Epithelial cell of proximal tubule (primary cell): Measurements from ENCODE around the gene CASP8AP2. TPM values are rescaled to one million over a fixed set of nuclear protein-coding genes. Genes with fewer than 3 reads are reported as not detected.
"Not testable (repeated sequence)": the region's sequence is repeated elsewhere in the genome, so short reads cannot be mapped to it uniquely, and the experiment has no call there.

Experiments used
- DNase-seq: peaks from one replicate; pipeline ENCODE4 v3.0.0-alpha.2; 2011; ENCODE audit warnings: low read depth
- H3K4me3 ChIP-seq: 2 replicates; pipeline ENCODE4 v1.5.1; 2011; ENCODE audit warnings: low read depth, mild to moderate bottlenecking, low read length
- total RNA-seq: library from RNA; depleted of rRNA; stranded (reverse); fragments of >200 nt; gene quantifications from 2 replicates; pipeline ENCODE4 v1.2.3, GENCODE V29; 2015
- TF ChIP-seq, protein P1 (sequence below): conservative IDR thresholded peaks from 2 replicates; pipeline ENCODE4 v1.5.1; 2012; ENCODE audit warnings: low read depth, mild to moderate bottlenecking, low read length

Gene CASP8AP2
- total RNA-seq, 1 donor from 2014 or later = 12.5 TPM

DNA sequence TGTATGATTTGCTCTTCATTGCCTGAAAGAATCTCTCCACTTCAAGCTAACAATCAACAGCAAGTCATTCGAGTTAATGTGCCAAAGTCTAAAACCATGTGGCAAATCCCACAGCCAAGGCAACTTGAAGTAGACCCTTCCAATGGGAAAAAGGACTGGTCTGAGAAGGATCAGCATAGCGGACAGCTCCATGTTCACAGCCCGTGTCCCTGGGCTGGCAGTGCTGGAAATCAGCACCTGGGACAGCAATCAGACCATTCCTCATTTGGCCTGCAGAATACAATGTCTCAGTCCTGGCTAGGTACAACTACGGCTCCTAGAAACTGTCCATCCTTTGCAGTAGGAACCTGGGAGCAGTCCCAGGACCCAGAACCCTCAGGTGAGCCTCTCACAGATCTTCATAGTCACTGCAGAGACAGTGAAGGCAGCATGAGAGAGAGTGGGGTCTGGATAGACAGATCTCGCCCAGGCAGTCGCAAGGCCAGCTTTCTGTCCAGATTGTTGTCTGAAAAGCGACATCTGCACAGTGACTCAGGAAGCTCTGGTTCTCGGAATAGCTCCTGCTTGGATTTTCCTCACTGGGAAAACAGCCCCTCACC is 65.7 kb downstream of the CASP8AP2 start:
- no peak overlapping the region for H3K4me3 ChIP-seq
- no peak for DNase-seq
- TF ChIP-seq, protein P1, sequence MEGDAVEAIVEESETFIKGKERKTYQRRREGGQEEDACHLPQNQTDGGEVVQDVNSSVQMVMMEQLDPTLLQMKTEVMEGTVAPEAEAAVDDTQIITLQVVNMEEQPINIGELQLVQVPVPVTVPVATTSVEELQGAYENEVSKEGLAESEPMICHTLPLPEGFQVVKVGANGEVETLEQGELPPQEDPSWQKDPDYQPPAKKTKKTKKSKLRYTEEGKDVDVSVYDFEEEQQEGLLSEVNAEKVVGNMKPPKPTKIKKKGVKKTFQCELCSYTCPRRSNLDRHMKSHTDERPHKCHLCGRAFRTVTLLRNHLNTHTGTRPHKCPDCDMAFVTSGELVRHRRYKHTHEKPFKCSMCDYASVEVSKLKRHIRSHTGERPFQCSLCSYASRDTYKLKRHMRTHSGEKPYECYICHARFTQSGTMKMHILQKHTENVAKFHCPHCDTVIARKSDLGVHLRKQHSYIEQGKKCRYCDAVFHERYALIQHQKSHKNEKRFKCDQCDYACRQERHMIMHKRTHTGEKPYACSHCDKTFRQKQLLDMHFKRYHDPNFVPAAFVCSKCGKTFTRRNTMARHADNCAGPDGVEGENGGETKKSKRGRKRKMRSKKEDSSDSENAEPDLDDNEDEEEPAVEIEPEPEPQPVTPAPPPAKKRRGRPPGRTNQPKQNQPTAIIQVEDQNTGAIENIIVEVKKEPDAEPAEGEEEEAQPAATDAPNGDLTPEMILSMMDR = no peak

DNA sequence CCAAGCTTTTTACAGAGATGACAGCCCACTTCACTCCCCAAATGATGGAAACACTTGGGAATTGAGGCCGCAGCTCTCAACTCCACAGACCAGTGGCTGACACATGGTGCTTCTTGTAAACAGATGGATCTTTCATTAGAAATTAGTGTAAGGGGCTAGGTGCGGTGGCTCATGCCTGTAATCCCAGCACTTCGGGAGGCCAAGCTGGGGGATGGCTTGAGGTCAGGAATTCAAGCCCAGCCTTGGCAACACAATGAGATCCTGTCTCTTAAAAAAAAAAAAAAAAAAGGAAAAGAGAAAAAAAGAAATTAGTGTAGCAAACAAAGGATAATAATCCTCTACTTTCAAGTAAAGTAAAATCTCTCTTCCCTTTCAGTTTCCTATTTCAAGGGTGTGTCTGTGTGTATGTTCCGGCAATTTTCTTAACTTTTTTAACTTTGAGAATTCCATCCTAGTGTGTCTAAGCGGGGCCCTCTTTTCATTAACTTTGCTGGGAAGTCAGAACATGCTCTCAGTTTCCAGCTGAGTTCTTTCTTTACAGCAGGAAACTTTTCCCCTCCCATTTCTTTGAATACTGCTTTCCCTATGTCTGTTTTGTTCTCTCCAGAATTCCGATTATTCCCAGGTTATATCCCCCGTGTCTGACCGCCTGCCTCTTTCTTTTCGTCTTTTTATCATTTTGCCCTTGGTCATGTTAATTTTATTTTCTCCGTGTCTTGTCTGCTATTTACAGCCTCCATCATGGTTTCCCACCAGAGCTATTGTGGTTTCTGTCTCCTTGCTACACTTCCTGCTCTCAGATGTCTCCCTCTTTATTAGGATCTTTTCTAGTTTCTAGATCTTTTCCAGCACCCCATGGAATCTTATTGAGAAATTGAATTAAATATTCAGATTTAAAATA is 80.6 kb downstream of the CASP8AP2 start:
- H3K4me3 ChIP-seq, DNase-seq: not testable (repeated sequence)

DNA sequence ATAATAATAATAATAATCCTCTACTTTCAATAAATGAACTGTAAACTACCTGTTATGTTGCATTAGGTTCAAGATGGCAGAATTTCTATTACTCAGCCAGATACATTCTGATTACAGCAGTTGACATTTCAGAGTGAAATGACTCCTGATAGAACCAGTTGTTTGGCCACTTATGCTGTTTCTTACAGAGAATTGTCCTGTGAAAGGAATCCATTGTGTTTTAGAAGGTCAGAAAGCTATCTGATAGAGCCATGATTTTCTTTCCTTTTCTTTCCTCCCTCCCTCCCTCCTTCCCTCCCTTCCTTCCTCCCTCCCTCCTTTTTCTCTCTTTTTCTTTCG is 81.2 kb downstream of the CASP8AP2 start:
- H3K4me3 ChIP-seq = no peak overlapping the region
- DNase-seq = no peak
- TF ChIP-seq, protein P1 = no peak

DNA sequence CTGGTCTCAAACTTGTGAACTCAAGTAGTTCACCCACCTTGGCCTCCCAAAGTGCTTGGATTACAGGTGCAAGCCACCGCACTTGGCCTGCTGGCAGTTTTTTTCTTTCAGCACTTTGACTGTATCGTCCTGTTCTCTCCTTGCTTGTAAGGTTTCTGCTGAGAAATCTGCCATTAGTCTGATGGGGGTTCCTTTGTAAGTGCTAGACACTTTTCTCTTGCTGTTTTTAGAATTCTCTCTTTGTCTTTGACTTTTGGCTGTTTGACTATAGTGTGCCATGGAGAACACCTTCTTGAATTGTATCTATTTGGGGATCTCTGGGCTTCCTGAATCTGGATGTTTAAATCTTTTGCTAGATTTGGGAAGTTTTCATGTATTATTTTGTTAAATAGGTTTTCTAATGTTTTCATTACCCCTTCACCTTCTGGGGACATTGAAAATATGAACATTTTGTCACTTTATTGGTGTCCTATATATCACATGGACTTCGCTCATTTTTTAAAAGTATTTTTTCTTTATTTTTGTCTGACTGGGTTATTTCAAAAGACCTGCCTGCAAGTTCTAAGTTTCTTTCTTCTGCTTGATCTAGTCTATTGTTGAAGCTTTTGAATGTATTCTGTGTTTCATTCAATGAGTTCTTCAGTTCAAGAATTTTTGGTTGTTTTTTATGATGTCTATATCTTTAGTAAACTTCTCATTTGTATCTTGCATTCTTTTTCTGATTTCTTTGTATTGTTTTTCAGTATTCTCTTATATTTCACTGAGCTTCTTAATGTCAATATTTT is 86.6 kb downstream of the CASP8AP2 start:
- no peak for DNase-seq
- H3K4me3 ChIP-seq = no peak overlapping the region
- TF ChIP-seq, protein P1 = no peak

DNA sequence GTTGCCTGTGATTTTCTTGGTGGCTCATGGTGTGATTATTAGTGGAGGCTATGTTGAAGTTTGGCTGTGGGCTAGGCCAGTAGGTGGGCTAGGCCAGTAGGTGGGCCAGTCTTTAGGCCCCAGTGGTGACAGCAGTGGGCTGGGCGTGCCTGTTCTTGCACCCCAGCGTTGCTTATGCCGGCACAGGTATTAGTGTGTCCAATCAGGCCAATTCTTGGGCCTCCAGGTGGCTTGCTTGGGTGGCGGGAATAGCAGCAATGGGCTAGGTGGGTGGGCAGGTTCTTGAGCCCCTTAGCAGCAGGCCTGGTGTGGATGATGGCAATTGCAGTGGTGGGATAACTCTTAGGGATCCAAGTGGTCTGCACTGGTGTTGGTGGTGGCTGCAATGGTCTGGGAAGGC is 87.5 kb downstream of the CASP8AP2 start:
- no peak for DNase-seq
- TF ChIP-seq, protein P1 = no peak
- no peak overlapping the region for H3K4me3 ChIP-seq

DNA sequence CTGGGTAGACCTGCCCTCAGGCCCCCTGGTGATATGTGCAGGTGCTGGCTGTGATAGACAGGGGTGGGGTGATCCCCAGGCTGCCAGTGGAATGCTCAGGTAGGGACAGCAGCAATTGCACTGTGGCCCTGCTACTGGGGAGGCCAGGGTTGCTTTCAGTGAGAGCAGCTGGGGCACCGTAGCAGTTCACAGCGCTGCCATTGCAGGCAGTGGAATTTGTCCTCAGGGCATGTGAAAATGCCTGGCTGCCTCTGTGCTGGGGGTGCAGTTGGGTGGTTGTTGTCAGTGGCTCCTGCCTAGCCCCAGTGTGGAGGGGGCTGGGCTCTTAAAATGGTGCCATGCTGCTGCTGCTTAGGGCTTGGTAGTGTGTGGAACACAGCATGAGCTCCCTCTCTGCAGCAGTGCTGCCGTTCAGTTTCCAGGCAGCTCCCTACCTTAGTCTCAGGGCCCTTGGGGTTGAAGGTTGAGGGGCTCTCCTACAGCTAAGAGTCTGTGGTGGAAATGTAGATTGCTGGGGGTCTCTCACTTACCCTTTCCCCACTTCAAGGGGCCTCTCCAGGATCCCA is 88.2 kb downstream of the CASP8AP2 start:
- H3K4me3 ChIP-seq = no peak overlapping the region
- TF ChIP-seq, protein P1 = no peak
- DNase-seq = no peak

Other genes with a start within 250 kb of the CASP8AP2 start
- gene LYRM2, start 191.1 kb upstream of the CASP8AP2 start, total RNA-seq = 11.3 and 23.5 TPM in 2 replicates
- 11.3 and 13.2 TPM in 2 replicates for gene MDN1, start 10.1 kb upstream of the CASP8AP2 start, total RNA-seq
- not detected in 2 replicates for gene GJA10, start 64.6 kb downstream of the CASP8AP2 start, total RNA-seq